HG03159 (cell line): Measurements from ENCODE around the gene SEMA4D.

Experiments
- ATAC-seq: cut with Tn5 transposase; IDR thresholded peaks from one replicate; pipeline ENCODE4 v1.9.1; 2021; ENCODE audit warnings: mild to moderate bottlenecking, moderate library complexity; ENCODE audit not compliant: unreplicated experiment

Gene SEMA4D

GRCh38 chr9:89418882-89419640 is 78.9 kb downstream of the SEMA4D start:
- peak; percentile 79 for ATAC-seq

- no peak for ATAC-seq
These were observed 79.5 kb downstream of the SEMA4D start for GRCh38 chr9:89418474-89418845.

GRCh38 chr9:89417832-89418473 is 80.0 kb downstream of the SEMA4D start:
- no peak for ATAC-seq

- no peak for ATAC-seq
These were observed 83.1 kb downstream of the SEMA4D start for GRCh38 chr9:89414670-89415324.

GRCh38 chr9:89413963-89414638 is 83.8 kb downstream of the SEMA4D start:
- no peak for ATAC-seq

GRCh38 chr9:89412951-89413350 is 85.0 kb downstream of the SEMA4D start:
- no peak for ATAC-seq

- no peak for ATAC-seq
These were observed 85.4 kb downstream of the SEMA4D start for GRCh38 chr9:89412541-89412940.

GRCh38 chr9:89411759-89412158 is 86.2 kb downstream of the SEMA4D start:
- no peak for ATAC-seq

GRCh38 chr9:89410641-89411350 is 87.1 kb downstream of the SEMA4D start:
- no peak for ATAC-seq

- ATAC-seq: no peak
These were observed 87.9 kb downstream of the SEMA4D start for GRCh38 chr9:89410022-89410421.

- ATAC-seq: no peak
These were observed 88.4 kb downstream of the SEMA4D start for GRCh38 chr9:89409466-89409865.

- ATAC-seq: peak; percentile 31
These were observed 89.2 kb downstream of the SEMA4D start for GRCh38 chr9:89408628-89409101.

- ATAC-seq: no peak
These were observed 90.8 kb downstream of the SEMA4D start for GRCh38 chr9:89407070-89407469.

- ATAC-seq: peak; percentile 56
These were observed 92.1 kb downstream of the SEMA4D start for GRCh38 chr9:89405826-89406225.

GRCh38 chr9:89404074-89404473 is 93.8 kb downstream of the SEMA4D start:
- no peak for ATAC-seq

GRCh38 chr9:89402695-89403427 is 95.1 kb downstream of the SEMA4D start:
- ATAC-seq: no peak

- ATAC-seq: peak; percentile 88
These were observed 97.4 kb downstream of the SEMA4D start for GRCh38 chr9:89400403-89401116.

GRCh38 chr9:89398621-89399020 is 99.3 kb downstream of the SEMA4D start:
- ATAC-seq: no peak

GRCh38 chr9:89397471-89397870 is 100.4 kb downstream of the SEMA4D start:
- ATAC-seq: no peak
